HG02885 (cell line): ENCODE measurements around the gene KLF11.
"Not testable (repeated sequence)": the region's sequence is repeated elsewhere in the genome, so short reads cannot be mapped to it uniquely, and the experiment has no call there.

Experiments used
- ATAC-seq: cut with Tn5 transposase; IDR thresholded peaks from one replicate; pipeline ENCODE4 v1.9.1; 2021; ENCODE audit warnings: mild to moderate bottlenecking; ENCODE audit not compliant: unreplicated experiment, poor library complexity

Gene KLF11

GRCh38 chr2:10022445-10022844, 20.9 kb upstream of the KLF11 start:
- no peak for ATAC-seq

GRCh38 chr2:10022966-10023662, 20.2 kb upstream of the KLF11 start:
- no peak for ATAC-seq

GRCh38 chr2:10026940-10027569, 16.3 kb upstream of the KLF11 start:
- no peak for ATAC-seq

- ATAC-seq: no peak
Measured at GRCh38 chr2:10027660-10028330, 15.6 kb upstream of the KLF11 start.

- no peak for ATAC-seq
Measured at GRCh38 chr2:10028407-10028987, 14.9 kb upstream of the KLF11 start.

GRCh38 chr2:10028988-10029874, 14.1 kb upstream of the KLF11 start:
- ATAC-seq: no peak

- ATAC-seq: no peak
Measured at GRCh38 chr2:10029875-10030223, 13.5 kb upstream of the KLF11 start.

GRCh38 chr2:10030311-10030736, 13.0 kb upstream of the KLF11 start:
- no peak for ATAC-seq

- not testable (repeated sequence) for ATAC-seq
Measured at GRCh38 chr2:10030798-10031197, 12.6 kb upstream of the KLF11 start.

GRCh38 chr2:10031886-10032745, 11.2 kb upstream of the KLF11 start:
- ATAC-seq: no peak

GRCh38 chr2:10032746-10033105, 10.6 kb upstream of the KLF11 start:
- no peak for ATAC-seq

GRCh38 chr2:10033251-10034006, 9.9 kb upstream of the KLF11 start:
- ATAC-seq: no peak

- no peak for ATAC-seq
Measured at GRCh38 chr2:10034333-10035052, 8.9 kb upstream of the KLF11 start.

- ATAC-seq: no peak
Measured at GRCh38 chr2:10035053-10035422, 8.3 kb upstream of the KLF11 start.

GRCh38 chr2:10035633-10036032, 7.7 kb upstream of the KLF11 start:
- no peak for ATAC-seq

GRCh38 chr2:10036095-10036884, 7.1 kb upstream of the KLF11 start:
- ATAC-seq: peak; percentile 37

GRCh38 chr2:10038123-10038522, 5.2 kb upstream of the KLF11 start:
- no peak for ATAC-seq
